ENCODE measurements around the gene FAM3D.
"Not testable (repeated sequence)": the region's sequence is repeated elsewhere in the genome, so short reads cannot be mapped to it uniquely, and the experiment has no call there.

Gene FAM3D

DNA sequence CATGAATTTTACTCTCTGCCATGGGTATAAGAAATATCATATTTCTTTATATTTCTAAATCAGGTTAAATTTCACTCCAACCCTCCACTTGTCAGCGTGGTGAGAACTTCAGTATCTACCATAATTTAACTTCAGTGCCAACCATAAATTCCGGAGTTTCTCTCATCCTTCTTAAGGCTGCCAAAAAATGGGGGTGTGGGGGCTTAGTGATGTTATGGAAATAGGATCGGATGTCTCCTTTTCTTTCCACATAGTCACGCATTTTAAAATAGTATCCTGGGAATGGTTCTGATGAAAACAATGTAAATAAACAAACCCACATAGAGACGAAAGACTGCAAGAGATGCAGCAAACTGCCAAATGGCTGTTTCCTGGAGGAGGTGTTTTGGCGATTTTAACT, 12.9 kb upstream of the FAM3D start:
- H3K4me3 ChIP-seq (ENCODE audit: control insufficient read depth, low read depth, low read length) = no peak overlapping the region
- no peak for DNase-seq (ENCODE audit: low read depth)
- TF ChIP-seq, protein P1, sequence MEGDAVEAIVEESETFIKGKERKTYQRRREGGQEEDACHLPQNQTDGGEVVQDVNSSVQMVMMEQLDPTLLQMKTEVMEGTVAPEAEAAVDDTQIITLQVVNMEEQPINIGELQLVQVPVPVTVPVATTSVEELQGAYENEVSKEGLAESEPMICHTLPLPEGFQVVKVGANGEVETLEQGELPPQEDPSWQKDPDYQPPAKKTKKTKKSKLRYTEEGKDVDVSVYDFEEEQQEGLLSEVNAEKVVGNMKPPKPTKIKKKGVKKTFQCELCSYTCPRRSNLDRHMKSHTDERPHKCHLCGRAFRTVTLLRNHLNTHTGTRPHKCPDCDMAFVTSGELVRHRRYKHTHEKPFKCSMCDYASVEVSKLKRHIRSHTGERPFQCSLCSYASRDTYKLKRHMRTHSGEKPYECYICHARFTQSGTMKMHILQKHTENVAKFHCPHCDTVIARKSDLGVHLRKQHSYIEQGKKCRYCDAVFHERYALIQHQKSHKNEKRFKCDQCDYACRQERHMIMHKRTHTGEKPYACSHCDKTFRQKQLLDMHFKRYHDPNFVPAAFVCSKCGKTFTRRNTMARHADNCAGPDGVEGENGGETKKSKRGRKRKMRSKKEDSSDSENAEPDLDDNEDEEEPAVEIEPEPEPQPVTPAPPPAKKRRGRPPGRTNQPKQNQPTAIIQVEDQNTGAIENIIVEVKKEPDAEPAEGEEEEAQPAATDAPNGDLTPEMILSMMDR (IDR thresholded peaks at IDR 0.05; ENCODE audit: control insufficient read depth, insufficient read depth, low read depth, low read length, missing control alignments) = no peak

DNA sequence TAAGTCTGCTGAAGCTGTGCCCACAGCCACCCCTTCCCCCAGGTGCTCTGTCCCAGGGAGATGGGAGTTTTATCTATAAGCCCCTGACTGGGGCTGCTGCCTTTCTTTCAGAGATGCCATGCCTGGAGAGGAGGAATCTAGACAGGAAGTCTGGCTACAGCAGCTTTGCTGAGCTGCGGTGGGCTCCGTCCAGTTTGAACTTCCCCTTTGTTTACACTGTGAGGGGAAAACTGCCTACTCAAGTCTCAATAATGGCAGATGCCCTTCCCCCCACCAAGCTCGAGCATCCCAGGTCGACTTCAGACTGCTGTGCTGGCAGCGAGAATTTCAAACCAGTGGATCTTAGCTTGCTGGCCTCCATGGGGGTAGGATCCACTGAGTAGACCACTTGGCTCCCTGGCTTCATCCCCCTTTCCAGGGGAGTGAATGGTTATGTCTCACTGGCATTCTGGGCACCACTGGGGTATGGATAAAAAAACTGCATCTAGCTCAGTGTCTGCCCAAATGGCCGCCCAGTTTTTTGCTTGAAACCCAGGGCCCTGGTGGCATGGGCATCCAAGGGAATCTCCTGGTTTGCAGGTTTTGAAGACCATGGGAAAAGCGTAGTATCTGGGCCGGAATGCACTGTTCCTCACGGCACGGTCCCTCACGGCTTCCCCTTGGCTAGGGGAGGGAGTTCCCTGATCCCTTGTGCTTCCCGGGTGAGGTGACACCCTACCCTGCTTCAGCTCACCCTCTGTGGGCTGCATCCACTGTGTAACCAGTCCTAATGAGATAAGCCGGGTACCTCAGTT, 11.8 kb upstream of the FAM3D start:
- H3K4me3 ChIP-seq (ENCODE audit: control insufficient read depth, low read depth, low read length); DNase-seq (ENCODE audit: low read depth): not testable (repeated sequence)

DNA sequence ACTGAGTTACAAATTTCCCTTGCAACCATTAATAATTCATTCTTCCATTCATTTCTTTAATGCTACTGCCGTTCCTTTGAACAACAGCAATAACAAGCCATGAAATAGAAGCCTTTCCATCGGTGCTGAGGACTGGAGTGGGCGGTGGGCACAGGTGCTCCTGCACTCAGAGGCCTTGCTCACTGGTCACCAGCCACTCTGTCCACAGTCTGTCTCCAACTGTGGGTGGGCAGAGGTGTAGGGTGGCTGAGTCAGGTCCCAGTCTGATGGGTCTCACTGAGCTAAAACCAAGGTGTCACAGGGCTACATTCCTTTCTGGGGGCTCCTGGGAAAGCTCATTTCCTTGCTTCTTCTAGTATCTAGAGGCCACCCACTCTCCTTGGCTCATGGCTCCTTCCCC, 6.3 kb upstream of the FAM3D start:
- H3K4me3 ChIP-seq (ENCODE audit: control insufficient read depth, low read depth, low read length) = no peak overlapping the region
- TF ChIP-seq, protein P1 (IDR thresholded peaks at IDR 0.05; ENCODE audit: control insufficient read depth, insufficient read depth, low read depth, low read length, missing control alignments) = no peak
- DNase-seq (ENCODE audit: low read depth) = no peak

DNA sequence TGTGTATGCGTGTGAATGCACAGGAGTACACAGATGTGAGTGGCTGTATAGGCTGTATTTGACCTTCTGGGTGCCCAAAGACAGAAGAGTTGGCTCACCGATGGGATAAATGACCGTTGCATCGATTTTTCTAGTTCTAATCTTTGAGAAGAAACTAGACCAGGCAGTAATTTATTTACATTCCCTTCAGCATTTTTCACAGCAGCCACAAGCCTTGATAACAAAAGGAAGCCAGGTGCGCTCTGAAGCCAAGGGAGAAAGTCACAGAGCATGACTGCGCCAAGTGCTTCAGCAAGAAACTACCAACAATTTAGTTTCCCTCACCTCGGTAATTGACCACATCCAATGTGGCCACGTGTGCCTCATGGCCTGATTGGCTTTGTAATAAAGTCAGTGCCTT, 5.9 kb upstream of the FAM3D start:
- no peak for DNase-seq (ENCODE audit: low read depth)
- H3K4me3 ChIP-seq (ENCODE audit: control insufficient read depth, low read depth, low read length) = no peak overlapping the region
- TF ChIP-seq, protein P1 (IDR thresholded peaks at IDR 0.05; ENCODE audit: control insufficient read depth, insufficient read depth, low read depth, low read length, missing control alignments) = no peak

DNA sequence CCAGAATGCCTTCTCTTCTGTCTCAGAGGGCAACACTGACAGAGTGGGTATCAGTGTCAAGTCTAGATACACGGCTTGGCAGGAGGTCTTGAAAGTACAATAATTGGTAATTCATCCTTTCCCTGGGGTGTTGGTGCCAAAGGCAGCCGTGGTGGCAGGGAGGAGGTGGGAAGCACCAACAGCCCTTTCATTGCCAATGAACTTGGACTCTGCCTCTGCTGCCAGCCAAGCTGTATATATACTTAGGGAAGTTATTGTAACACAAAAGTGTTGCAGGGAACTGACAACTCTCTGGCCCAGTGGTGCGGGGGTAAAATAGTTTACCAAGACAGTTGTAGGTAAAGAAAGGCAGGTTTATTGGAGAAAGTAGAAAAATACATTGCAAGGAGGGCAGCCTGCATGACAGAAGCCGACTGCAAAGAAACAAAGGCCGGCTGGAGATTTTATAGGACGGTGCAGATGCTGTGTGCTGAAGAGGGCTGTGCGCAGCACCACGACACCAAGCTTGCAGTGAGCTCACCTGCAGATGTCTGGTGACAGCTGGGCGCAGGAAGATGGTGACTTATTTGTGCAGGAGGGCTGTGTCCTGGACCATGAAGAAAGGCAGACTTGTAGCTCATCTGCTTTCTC, 4.0 kb upstream of the FAM3D start:
- DNase-seq (ENCODE audit: low read depth) = no peak
- H3K4me3 ChIP-seq (ENCODE audit: control insufficient read depth, low read depth, low read length) = no peak overlapping the region
- TF ChIP-seq, protein P1 (IDR thresholded peaks at IDR 0.05; ENCODE audit: control insufficient read depth, insufficient read depth, low read depth, low read length, missing control alignments) = no peak

DNA sequence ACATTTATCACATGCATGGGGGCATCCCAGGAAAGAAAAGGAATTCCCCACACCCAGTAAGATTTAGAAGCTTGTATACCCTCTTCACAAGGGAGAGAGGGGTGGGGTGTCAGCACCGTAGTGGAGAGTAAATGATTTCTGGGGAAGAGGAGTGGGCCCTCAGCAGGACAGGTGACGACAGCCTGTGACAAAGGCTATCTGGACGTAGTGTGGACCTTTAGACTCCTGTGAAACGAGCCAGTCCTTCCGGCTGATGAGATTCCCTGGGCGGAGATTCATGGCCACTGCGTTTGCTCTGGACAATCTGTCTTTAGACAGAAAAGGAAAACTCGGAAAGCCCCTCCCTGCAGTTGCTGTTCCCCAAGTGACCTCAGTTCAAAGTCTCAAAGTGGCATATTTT, 1.7 kb upstream of the FAM3D start:
- DNase-seq (ENCODE audit: low read depth) = no peak
- no peak overlapping the region for H3K4me3 ChIP-seq (ENCODE audit: control insufficient read depth, low read depth, low read length)
- TF ChIP-seq, protein P1 (IDR thresholded peaks at IDR 0.05; ENCODE audit: control insufficient read depth, insufficient read depth, low read depth, low read length, missing control alignments) = no peak

DNA sequence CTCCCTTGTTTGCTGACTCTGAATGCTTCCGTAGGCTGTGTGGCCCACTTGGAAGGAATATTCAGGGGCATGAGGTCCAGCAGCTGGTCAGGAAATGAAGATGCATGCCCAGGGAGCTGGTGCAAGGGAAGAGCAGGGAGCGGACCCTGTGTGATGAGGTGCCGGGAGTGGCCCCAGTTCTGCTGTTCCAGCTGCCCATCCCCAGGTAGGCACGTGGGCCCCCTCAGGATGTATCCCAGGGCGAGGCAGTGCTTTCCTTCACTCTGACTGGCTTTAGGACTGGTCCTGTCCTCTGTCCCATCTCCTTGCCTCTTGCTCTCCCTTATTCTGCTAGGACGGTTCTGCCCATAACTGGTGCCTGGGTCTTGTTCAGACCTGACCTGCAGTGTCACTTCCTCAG, 1.1 kb upstream of the FAM3D start:
- no peak for DNase-seq (ENCODE audit: low read depth)
- TF ChIP-seq, protein P1 (IDR thresholded peaks at IDR 0.05; ENCODE audit: control insufficient read depth, insufficient read depth, low read depth, low read length, missing control alignments) = no peak
- H3K4me3 ChIP-seq (ENCODE audit: control insufficient read depth, low read depth, low read length) = no peak overlapping the region

Data from AG09309 (cell line).